HG02571 (cell line): ENCODE data around the gene PRLR.

Experiments
- ATAC-seq: cut with Tn5 transposase; IDR thresholded peaks from one replicate; pipeline ENCODE4 v1.9.1; 2021; ENCODE audit warnings: mild to moderate bottlenecking, moderate library complexity; ENCODE audit not compliant: unreplicated experiment

PRLR gene

DNA sequence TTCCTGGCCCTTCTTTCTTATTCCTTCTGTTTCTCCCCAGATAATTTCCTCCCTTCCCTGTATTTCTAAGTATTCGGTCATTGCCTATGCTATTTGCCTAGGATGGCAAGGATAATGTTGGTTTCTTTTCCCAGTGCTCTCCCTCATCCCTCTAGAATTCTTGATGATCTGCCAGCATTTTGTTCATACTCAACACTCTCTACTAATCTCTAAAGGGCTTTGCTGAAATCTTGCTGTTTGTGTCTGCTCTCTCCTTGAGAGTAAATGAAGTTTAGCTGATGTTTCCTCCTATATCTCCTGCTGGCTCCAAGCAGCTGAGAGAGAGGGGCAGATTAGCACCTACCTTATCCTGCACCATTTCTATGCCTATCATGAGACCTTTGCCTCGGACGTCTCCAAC is 220.6 kb downstream of the PRLR start:
- ATAC-seq: no peak

DNA sequence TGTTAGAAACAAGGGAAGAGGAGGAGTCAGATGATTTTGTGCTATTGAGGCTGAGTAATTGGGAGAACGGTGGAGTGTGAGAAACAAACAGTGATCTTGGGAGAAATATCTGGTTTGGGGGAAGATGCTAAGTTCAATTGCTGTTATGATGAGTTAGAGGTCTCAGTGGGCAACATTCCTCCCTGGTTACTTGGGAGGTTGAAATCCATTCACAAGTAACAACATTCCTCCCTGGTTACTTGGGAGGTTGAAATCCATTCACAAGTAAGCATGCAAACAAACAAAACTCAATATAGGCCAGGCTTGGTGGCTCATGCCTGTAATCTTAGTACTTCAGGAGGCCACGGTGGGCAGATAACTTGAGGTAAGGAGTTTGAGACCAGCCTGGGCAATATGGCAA is 221.3 kb downstream of the PRLR start:
- no peak for ATAC-seq

DNA sequence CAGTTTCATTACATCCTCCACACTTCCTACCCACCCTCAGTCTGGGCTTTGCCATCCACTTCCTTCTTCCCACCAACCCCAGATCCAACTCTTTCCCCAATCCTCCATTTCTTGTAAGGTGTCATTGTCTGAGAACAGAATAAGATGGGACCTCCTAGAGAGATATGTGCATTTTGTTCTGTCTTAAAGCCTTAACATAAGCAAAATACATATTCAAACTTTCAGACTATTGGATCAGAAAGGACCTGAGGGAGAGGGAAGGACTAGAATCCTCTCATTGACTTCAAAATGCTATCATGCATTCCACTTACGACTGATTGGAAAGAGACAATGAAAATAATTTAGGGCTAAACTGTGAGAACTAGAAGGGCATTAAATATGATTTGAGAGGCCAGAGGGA is 225.5 kb downstream of the PRLR start:
- no peak for ATAC-seq

DNA sequence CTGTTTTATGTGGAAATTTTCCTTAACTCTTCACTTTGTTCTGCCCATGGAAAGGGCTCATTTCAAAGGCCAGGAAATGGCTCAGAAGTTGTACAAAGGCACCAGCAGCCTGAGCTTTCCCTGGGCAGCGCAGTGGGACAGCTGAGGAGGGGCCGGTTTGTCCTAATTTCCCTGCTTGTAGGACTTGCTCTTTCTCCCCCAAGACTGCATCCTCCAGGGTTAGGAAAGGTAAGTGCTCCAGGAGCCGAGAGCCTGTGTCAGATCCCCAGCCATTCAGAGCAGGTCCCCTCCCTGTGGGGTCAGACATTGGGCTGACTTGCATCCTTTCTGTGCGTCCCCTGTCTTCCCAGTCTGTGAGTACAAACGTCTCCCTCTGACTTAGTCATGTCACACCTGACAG is 226.1 kb downstream of the PRLR start:
- no peak for ATAC-seq

DNA sequence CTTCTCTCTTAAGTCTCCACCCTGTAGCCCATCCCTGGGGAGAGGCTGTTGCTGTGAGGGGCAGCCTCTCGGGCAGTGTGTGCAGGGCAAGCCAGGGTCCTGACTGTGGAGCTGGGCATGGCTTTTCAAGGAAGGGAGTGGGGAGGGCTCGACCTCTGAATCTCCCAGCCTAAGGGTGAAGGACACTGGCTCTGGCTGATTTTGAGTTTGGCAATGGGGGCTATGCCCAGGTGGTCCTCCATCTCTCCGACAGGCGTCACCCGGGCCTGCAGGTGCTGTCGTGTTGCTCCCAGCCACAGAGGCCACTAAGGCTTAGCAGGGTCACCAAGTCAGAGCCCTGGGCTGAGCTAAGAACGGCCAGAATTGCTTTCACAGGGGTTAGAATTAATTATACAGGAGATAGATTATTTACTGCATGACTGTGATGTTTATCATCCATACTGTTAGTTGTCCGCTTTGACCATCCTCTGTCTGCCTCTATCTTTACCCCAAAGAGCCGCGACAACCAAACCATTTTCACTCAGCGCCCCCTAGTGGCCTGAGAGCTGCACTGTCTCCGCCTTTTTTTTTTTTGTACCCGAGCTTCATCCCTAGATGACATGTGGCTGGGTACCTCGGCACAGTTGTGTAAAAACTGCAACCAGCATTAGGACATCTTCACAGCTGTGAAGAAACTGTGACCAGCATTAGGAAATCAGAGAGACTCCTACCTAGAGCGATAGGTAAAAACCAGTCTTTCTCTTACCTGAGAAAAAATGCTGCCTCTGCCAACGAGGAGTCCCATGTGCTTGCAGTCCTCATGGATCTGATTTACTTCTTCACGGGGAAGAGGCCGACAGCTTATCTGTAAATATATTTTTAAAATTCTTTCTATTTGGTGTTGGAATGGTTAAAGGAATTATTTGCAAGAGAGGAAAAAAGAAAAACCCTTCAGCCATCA is 227.0 kb downstream of the PRLR start:
- ATAC-seq: no peak

DNA sequence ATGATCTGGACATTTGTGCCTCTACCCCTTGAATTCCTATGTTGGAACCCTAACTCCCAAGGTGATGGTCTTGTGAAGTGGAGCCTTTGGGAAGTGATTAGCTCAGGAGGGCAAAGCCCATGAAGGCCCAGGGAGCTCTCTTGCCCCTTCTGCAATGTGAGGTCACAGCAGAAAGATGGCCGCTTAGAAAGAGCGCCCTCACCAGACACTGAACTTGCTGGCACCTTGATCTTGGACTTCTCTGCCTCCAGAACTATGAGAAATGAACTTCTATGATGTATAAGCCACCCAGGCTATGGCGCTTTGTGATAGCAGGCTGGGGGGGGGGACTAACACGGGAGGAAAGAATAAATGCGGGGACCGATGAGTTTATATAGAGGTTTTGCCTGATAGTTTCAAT is 227.8 kb downstream of the PRLR start:
- ATAC-seq: no peak

DNA sequence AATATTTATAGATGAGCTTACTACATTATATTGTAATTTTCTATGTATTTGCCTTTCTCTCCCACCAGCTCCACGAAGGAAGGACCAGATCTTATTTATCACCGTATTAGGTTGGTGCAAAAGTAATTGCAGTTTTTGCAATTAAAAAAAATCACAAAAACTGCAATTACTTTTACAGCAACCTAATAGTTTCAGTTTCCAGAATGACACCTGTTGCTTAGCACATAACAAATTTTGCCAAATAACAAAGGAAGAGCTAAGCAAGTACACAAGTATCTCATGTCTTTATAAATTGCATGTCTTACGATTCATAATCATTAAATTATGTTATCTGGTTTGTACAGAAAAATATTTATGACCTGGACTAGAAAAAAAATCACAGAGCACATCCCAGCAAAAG is 228.4 kb downstream of the PRLR start:
- ATAC-seq: no peak
